GM13976 (cell line): Measurements from ENCODE around the gene PTPN18.

Experiments used
- DNase-seq: peaks from one replicate; pipeline ENCODE4 v3.0.0; 2012; ENCODE audit warnings: low spot score
- CTCF ChIP-seq: IDR thresholded peaks from 2 replicates; pipeline ENCODE4 v1.5.1; 2012; ENCODE audit warnings: borderline replicate concordance, mild to moderate bottlenecking; ENCODE audit not compliant: insufficient read depth; ENCODE audit errors: extremely low read depth, missing control alignments, control extremely low read depth
- in situ Hi-C: fragments of 300-500 bp; cut with MboI; formaldehyde crosslinking; loops from one replicate; pipeline ENCODE4 v1.12.0; 2022; ENCODE audit warnings: low sequenced_read_pairs, mixed read lengths, inconsistent platforms; ENCODE audit not compliant: unreplicated experiment

Gene PTPN18

GRCh38 chr2:130334026-130334425, 21.8 kb upstream of the PTPN18 start:
- TF ChIP-seq CTCF = no peak
- DNase-seq = no peak
- in situ Hi-C loops = loop anchor here (10.0 to 25.0 kb wide), 2 partner anchors 147 to 399 kb away; partner anchors contain the start of genes MZT2B, SMPD4 and TUBA3E

- no peak for TF ChIP-seq CTCF
- no peak for DNase-seq
- in situ Hi-C loops = loop anchor here (10.0 to 25.0 kb wide), 2 partner anchors 148 to 400 kb away; partner anchors contain the start of genes MZT2B, SMPD4 and TUBA3E
These were observed 20.6 kb upstream of the PTPN18 start for GRCh38 chr2:130335226-130335625.

GRCh38 chr2:130336150-130336876, 19.5 kb upstream of the PTPN18 start:
- in situ Hi-C loops = loop anchor here (10.0 to 25.0 kb wide), 2 partner anchors 149 to 402 kb away; partner anchors contain the start of genes MZT2B, SMPD4 and TUBA3E
- no peak for DNase-seq
- TF ChIP-seq CTCF = no peak

- in situ Hi-C loops = loop anchor here (10.0 to 25.0 kb wide), 2 partner anchors 150 to 402 kb away; partner anchors contain the start of genes MZT2B, SMPD4 and TUBA3E
- no peak for TF ChIP-seq CTCF
- DNase-seq = peak; percentile 88
These were observed 18.8 kb upstream of the PTPN18 start for GRCh38 chr2:130336877-130337734.

GRCh38 chr2:130337735-130338325, 18.0 kb upstream of the PTPN18 start:
- TF ChIP-seq CTCF = no peak
- no peak for DNase-seq
- in situ Hi-C loops = loop anchor here (10.0 to 25.0 kb wide), 2 partner anchors 151 to 403 kb away; partner anchors contain the start of genes MZT2B, SMPD4 and TUBA3E

GRCh38 chr2:130338793-130339345, 17.0 kb upstream of the PTPN18 start:
- in situ Hi-C loops = loop anchor here (10.0 to 25.0 kb wide), 2 partner anchors 152 to 404 kb away; partner anchors contain the start of genes MZT2B, SMPD4 and TUBA3E
- no peak for TF ChIP-seq CTCF
- DNase-seq = no peak
